ENCODE data around the gene ARCN1.
"Not testable (repeated sequence)": the region's sequence is repeated elsewhere in the genome, so short reads cannot be mapped to it uniquely, and the experiment has no call there.

Gene ARCN1

GRCh38 chr11:118545533-118545932 is 26.7 kb upstream of the ARCN1 start:
- no peak for DNase-seq

GRCh38 chr11:118547132-118547531 is 25.1 kb upstream of the ARCN1 start:
- DNase-seq = no peak

- no peak for DNase-seq
These were observed 19.9 kb upstream of the ARCN1 start for GRCh38 chr11:118552341-118552740.

GRCh38 chr11:118560806-118561205 is 11.4 kb upstream of the ARCN1 start:
- no peak for DNase-seq

GRCh38 chr11:118565051-118565450 is 7.2 kb upstream of the ARCN1 start:
- no peak for DNase-seq

GRCh38 chr11:118569670-118570069 is 2.5 kb upstream of the ARCN1 start:
- DNase-seq = no peak

GRCh38 chr11:118570787-118571186 is 1.4 kb upstream of the ARCN1 start:
- DNase-seq = no peak

- not testable (repeated sequence) for DNase-seq
These were observed 528 bp upstream of the ARCN1 start for GRCh38 chr11:118571701-118572060.

- DNase-seq = no peak
These were observed 857 bp downstream of the ARCN1 start for GRCh38 chr11:118572981-118573550.

- no peak for DNase-seq
These were observed 2.4 kb downstream of the ARCN1 start for GRCh38 chr11:118574636-118575035.

- DNase-seq = not testable (repeated sequence)
These were observed 5.8 kb downstream of the ARCN1 start for GRCh38 chr11:118577995-118578394.

GRCh38 chr11:118581057-118581456 is 8.8 kb downstream of the ARCN1 start:
- DNase-seq = no peak

- no peak for DNase-seq
These were observed 15.7 kb downstream of the ARCN1 start for GRCh38 chr11:118587952-118588351.

GRCh38 chr11:118592616-118593367 is 20.6 kb downstream of the ARCN1 start:
- no peak for DNase-seq

- not testable (repeated sequence) for DNase-seq
These were observed 22.8 kb downstream of the ARCN1 start for GRCh38 chr11:118594984-118595383.

GRCh38 chr11:118596224-118597146 is 24.3 kb downstream of the ARCN1 start:
- DNase-seq = no peak

GRCh38 chr11:118597556-118597955 is 25.3 kb downstream of the ARCN1 start:
- DNase-seq = no peak

GRCh38 chr11:118602331-118602730 is 30.1 kb downstream of the ARCN1 start:
- DNase-seq = no peak

- not testable (repeated sequence) for DNase-seq
These were observed 31.5 kb downstream of the ARCN1 start for GRCh38 chr11:118603709-118604108.

GRCh38 chr11:118604566-118604965 is 32.4 kb downstream of the ARCN1 start:
- no peak for DNase-seq

- DNase-seq = no peak
These were observed 33.1 kb downstream of the ARCN1 start for GRCh38 chr11:118605116-118605867.

- DNase-seq = no peak
These were observed 34.1 kb downstream of the ARCN1 start for GRCh38 chr11:118606157-118606843.

Data from NCI-H1436 treated with DMSO at 0.1 percent for 48 hours (cell line).